K562 (cell line): Measurements from ENCODE around the gene ZNF655. TPM values are rescaled to one million over a fixed set of nuclear protein-coding genes. Genes with fewer than 3 reads are reported as not detected.

ENCODE experiments used
- ARID2 ChIP-seq: fragments of 450-650 bp; IDR thresholded peaks from 2 replicates; pipeline ENCODE4 v1.6.1; 2017; ENCODE audit warnings: antibody characterized with exemption, mild to moderate bottlenecking
- CBX2 ChIP-seq: fragments of 200-600 bp; sonication (generic); IDR thresholded peaks from one replicate; pipeline ENCODE4 v1.6.1; 2012; ENCODE audit warnings: mild to moderate bottlenecking, low read length, inconsistent platforms; ENCODE audit not compliant: insufficient read depth, poor library complexity, severe bottlenecking
- CCNT2 ChIP-seq: IDR thresholded peaks from 2 replicates; pipeline ENCODE4 v1.6.1; 2011; ENCODE audit warnings: borderline replicate concordance, low read depth, mild to moderate bottlenecking, moderate library complexity, mixed read lengths, low read length; ENCODE audit not compliant: insufficient read length; ENCODE audit errors: extremely low read depth
- E2F6 ChIP-seq, 2 experiments: IDR thresholded peaks; 2 replicates each; pipeline ENCODE4 v1.6.1; 2011; ENCODE audit warnings: borderline replicate concordance in 1 of 2, control low read depth in 1 of 2, low read depth in 1 of 2, low read length in 1 of 2, mild to moderate bottlenecking in 1 of 2, mixed read lengths in 1 of 2, moderate library complexity in 1 of 2; ENCODE audit not compliant: insufficient read depth in 1 of 2, insufficient read length in 1 of 2, poor library complexity in 1 of 2, severe bottlenecking in 1 of 2; ENCODE audit errors: extremely low read depth in 1 of 2
- GABPA ChIP-seq: fragments of 200-800 bp; sonication (Bioruptor generic); conservative IDR thresholded peaks from 2 replicates; pipeline ENCODE4 v1.6.1; 2016; ENCODE audit warnings: low read depth, missing genetic modification characterization, missing compliant biosample characterization
- MCM3 ChIP-seq: fragments of 450-650 bp; IDR thresholded peaks from 2 replicates; pipeline ENCODE4 v1.6.1; 2016
- MTA1 ChIP-seq: fragments of 450-650 bp; IDR thresholded peaks from 2 replicates; pipeline ENCODE4 v1.6.1; 2017; ENCODE audit warnings: borderline replicate concordance
- MYNN ChIP-seq, 2 experiments: sonication (generic); formaldehyde crosslinking in 1 of 2; IDR thresholded peaks; 2 replicates each; pipeline versions ENCODE4 v1.5.0 to v1.6.1; 2016 to 2020; ENCODE audit warnings: antibody characterized with exemption in 1 of 2, missing genetic modification reagents in 1 of 2
- TARDBP ChIP-seq: fragments of 450-650 bp; IDR thresholded peaks from 2 replicates; pipeline ENCODE4 v1.6.1; 2016
- TGIF2 ChIP-seq: sonication (generic); formaldehyde crosslinking; IDR thresholded peaks from 2 replicates; pipeline ENCODE4 v1.8.1; 2022; ENCODE audit warnings: mild to moderate bottlenecking, missing genetic modification reagents, moderate library complexity
- THRB ChIP-seq: fragments of 450-650 bp; formaldehyde crosslinking; conservative IDR thresholded peaks from 2 replicates; pipeline ENCODE4 v1.4.0; 2022; ENCODE audit warnings: mild to moderate bottlenecking, missing genetic modification characterization
- ZNF121 ChIP-seq: sonication (generic); formaldehyde crosslinking; conservative IDR thresholded peaks from 2 replicates; pipeline ENCODE4 v1.8.0; 2022; ENCODE audit warnings: missing genetic modification reagents
- ZNF408 ChIP-seq: fragments of 250-450 bp; sonication (Bioruptor Pico); IDR thresholded peaks from 2 replicates; pipeline ENCODE4 v1.4.0; 2020; ENCODE audit warnings: low read depth, mild to moderate bottlenecking, moderate library complexity
- ZNF449 ChIP-seq: fragments of 250-450 bp; sonication (Bioruptor Pico); IDR thresholded peaks from 2 replicates; pipeline ENCODE4 v1.8.0; 2022; ENCODE audit warnings: moderate library complexity, mild to moderate bottlenecking, inconsistent platforms
- ZNF589 ChIP-seq: fragments of 200-800 bp; sonication (Bioruptor generic); IDR thresholded peaks from 2 replicates; pipeline ENCODE4 v1.6.1; 2016; ENCODE audit warnings: low read depth, missing genetic modification characterization, missing compliant biosample characterization
- polyA plus RNA-seq, 8 experiments: library from polyadenylated mRNA; depleted of rRNA in 4 of 8; stranded (reverse) in 5 of 8; unstranded in 3 of 8; fragments of >200 nt; fragmentation: Nextera tagmentation in 2 of 8; fragmentation: Illumina TruSeq in 1 of 8; extraction: Ambion mirVana in 2 of 8; extraction: Trizol in 1 of 8; gene quantifications; 2 replicates each; pipeline versions ENCODE4 v1.2.1 to v1.2.3, GENCODE V29; 2011 to 2014; ENCODE audit warnings: inconsistent platforms in 1 of 8, missing spikeins in 1 of 8
- total RNA-seq, 7 experiments: library from RNA; depleted of rRNA in 6 of 7; stranded (reverse); fragments of >200 nt in 6 of 7; fragmentation: Illumina TruSeq in 2 of 7; extraction: Trizol in 2 of 7; gene quantifications; 2 replicates each; pipeline versions ENCODE4 v1.2.1 to v1.2.3, GENCODE V29; 2011 to 2021; ENCODE audit warnings: low replicate concordance in 1 of 7
- TF ChIP-seq, protein P1 (sequence below): fragments of 450-650 bp; formaldehyde crosslinking; IDR thresholded peaks from 2 replicates; pipeline ENCODE4 v1.4.0; 2020; ENCODE audit warnings: mild to moderate bottlenecking, moderate library complexity

ZNF655 gene
- total and polyA plus RNA-seq, 9 of the 15 experiments (the other 6 are each of a cell fraction or from before 2014, with no cell fraction given): 25.7 to 130 (median 95.2) TPM

- peak; percentile 72 for TF ChIP-seq CCNT2
- peak; percentile 74 to 80 for TF ChIP-seq E2F6 (IDR thresholded peaks at IDR 0.05; ENCODE audit: borderline replicate concordance in 1 of 2, extremely low read depth in 1 of 2, insufficient read depth in 1 of 2, insufficient read length in 1 of 2, low read depth in 1 of 2, low read length in 1 of 2, poor library complexity in 1 of 2, severe bottlenecking in 1 of 2)
- no peak for TF ChIP-seq ZNF449 (CRISPR knock-in tag)
- peak; percentile 11 for TF ChIP-seq MYNN (IDR thresholded peaks at IDR 0.05)
- no peak; the same call in 1 of the 2 replicates for TF ChIP-seq MYNN (CRISPR knock-in tag; IDR thresholded peaks at IDR 0.05)
- TF ChIP-seq, protein P1, sequence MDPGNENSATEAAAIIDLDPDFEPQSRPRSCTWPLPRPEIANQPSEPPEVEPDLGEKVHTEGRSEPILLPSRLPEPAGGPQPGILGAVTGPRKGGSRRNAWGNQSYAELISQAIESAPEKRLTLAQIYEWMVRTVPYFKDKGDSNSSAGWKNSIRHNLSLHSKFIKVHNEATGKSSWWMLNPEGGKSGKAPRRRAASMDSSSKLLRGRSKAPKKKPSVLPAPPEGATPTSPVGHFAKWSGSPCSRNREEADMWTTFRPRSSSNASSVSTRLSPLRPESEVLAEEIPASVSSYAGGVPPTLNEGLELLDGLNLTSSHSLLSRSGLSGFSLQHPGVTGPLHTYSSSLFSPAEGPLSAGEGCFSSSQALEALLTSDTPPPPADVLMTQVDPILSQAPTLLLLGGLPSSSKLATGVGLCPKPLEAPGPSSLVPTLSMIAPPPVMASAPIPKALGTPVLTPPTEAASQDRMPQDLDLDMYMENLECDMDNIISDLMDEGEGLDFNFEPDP (CRISPR knock-in tag): no peak
- TF ChIP-seq TGIF2: peak; percentile 74; the same call in 1 of the 2 replicates
- TF ChIP-seq TARDBP: 0 out of 2 replicates have a peak, but pooled peaks have one; percentile 61
- TF ChIP-seq CBX2: no peak
- peak; percentile 82 for TF ChIP-seq MTA1
- TF ChIP-seq THRB (CRISPR knock-in tag): no peak
- peak; percentile 100 for TF ChIP-seq GABPA (tag)
- no peak for TF ChIP-seq MCM3
- TF ChIP-seq ZNF121 (CRISPR knock-in tag): no peak
- peak; percentile 33; the same call in 1 of the 2 replicates for TF ChIP-seq ARID2
- TF ChIP-seq ZNF408 (CRISPR knock-in tag): no peak
- peak; percentile 79 for TF ChIP-seq ZNF589 (CRISPR knock-in tag)
Observed at GRCh38 chr7:99616359-99617191, 58.1 kb downstream of the ZNF655 start, which contains the start of gene ZSCAN25 (continued).
